ENCODE results near the gene SLC6A11. TPM values are rescaled to one million over a fixed set of nuclear protein-coding genes. Genes with fewer than 3 reads are reported as not detected.

SLC6A11 gene
- total RNA-seq, 2 donors from 2014 or later: not detected

DNA sequence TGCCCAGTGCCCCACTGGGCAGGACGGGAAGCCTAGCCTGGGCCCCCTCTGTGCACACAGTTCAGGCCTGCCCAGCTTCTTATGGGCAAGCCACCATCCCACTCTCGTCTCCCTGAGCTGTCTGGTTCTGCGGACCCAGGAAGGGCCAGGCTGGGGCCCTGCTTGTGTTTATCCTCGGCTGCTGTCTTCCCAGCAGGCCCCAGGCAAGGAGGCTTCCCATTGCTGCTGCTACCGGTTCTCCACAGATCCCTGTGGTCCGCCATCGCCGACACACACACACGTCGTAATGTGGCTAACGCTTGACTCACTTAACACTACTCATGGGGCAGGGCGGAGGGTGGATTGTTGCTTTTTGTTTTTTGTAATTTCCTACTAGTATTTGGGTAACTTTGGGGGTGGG is 124.1 kb downstream of the SLC6A11 start:
- peaks cover 7 to 19% of the 10 kb centered on the region in 2 donors for H3K27me3 Mint-ChIP-seq
- H3K4me3 Mint-ChIP-seq: no peak overlapping the region
- H3K9me3 Mint-ChIP-seq: no peaks in the 10 kb centered on the region
- no peak for DNase-seq (ENCODE audit: low spot score)
- ATAC-seq: no peak
- H3K4me1 Mint-ChIP-seq (ENCODE audit: low read depth in 2 of 2): no peaks in the 10 kb centered on the region
- no peak overlapping the region for H3K27ac Mint-ChIP-seq
- no peaks in the 10 kb centered on the region for H3K36me3 Mint-ChIP-seq

DNA sequence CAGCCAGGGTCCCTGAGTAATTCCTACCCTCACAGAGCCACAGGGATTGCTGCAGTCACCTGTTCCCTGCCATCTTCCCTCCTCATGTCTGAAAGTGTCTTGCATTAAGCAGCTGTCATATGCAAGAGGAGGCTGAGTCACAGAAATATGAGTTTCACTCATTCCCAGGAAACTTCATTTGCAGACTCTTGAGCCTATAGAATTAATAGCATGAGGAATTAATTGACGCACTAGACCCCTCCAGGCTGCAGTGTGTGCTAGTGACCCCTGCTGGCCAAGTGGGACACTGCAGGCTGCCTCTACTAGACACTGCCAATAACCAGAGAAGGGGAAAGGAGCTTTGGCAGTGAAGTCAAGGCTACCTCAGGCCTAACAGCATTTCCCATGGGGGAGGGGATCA is 125.9 kb downstream of the SLC6A11 start:
- Mint-ChIP-seq H3K27me3 (peaks cover 7 to 19% of the 10 kb centered on the region in 2 donors), H3K4me1 (ENCODE audit: low read depth in 2 of 2) (no peaks in the 10 kb centered on the region), H3K9me3 (no peaks in the 10 kb centered on the region), H3K36me3 (no peaks in the 10 kb centered on the region), H3K4me3 (no peak overlapping the region), H3K27ac (no peak overlapping the region)
- DNase-seq (ENCODE audit: low spot score): no peak
- no peak for ATAC-seq

DNA sequence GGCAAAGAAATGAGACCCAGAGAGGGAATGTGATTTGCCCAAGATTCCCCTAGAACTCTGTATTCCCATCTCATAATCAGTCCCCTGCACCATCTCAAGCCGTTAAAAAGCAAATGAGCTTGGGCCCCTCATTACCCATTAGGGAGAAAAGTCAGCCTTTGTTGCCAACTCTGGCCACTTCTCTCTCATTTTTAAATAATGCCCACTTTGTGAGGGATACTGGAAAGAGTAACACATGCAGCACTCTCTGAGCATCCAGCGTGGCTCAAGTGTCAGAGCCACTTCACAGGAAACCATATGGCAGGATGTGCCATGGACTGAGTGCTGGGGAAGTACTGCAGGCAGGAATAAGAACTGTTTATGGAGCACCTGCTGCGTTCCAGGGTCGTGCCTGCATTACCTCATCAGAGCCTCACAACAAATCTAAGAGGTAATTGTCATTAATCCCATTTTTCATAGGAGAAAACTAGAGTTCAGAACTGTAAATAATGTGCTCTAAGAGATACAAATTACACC is 126.7 kb downstream of the SLC6A11 start:
- no peaks in the 10 kb centered on the region for H3K36me3 Mint-ChIP-seq
- no peaks in the 10 kb centered on the region for H3K4me1 Mint-ChIP-seq (ENCODE audit: low read depth in 2 of 2)
- H3K4me3 Mint-ChIP-seq: no peak overlapping the region
- no peaks in the 10 kb centered on the region for H3K9me3 Mint-ChIP-seq
- no peak overlapping the region for H3K27ac Mint-ChIP-seq
- no peak for DNase-seq (ENCODE audit: low spot score)
- no peak for ATAC-seq
- peaks cover 7 to 19% of the 10 kb centered on the region in 2 donors for H3K27me3 Mint-ChIP-seq

- Mint-ChIP-seq H3K4me1 (ENCODE audit: low read depth in 2 of 2) (no peaks in the 10 kb centered on the region), H3K27me3 (peaks cover 6 to 11% of the 10 kb centered on the region in 2 donors), H3K36me3 (no peaks in the 10 kb centered on the region), H3K4me3 (no peak overlapping the region), H3K9me3 (no peaks in the 10 kb centered on the region), H3K27ac (no peak overlapping the region)
- ATAC-seq: no peak
- no peak for DNase-seq (ENCODE audit: low spot score)
Measured at GRCh38 chr3:10944866-10945265, 128.8 kb downstream of the SLC6A11 start.

DNA sequence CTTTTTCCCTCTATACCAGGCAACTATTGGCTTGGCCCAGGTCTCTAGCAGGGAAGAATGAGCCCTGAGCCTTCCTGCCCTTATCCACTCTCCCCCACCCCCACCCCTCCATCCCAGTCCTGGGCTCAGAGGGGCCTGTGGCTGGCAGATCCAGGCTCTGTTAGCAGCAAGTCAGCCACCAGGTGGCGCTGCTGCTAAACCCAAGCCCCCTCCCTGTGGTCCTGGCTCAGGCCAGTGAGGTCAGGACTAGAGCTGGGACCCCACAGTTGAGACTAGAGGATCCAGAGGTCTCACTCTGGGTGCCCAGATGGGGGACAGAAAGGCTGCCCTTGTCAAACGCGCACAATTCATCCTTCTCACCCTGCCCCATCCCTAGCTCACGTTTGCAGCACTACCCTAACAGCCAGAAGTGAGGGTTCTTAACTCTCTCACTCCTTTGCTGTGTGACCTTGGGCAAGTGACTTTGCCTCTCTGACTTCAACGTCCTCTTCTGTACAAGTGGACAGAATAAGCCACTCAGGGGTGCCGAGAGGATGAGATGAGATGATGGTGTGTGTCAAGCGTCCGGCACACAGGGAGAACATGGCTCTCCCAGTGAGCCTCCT is 129.8 kb downstream of the SLC6A11 start:
- DNase-seq (ENCODE audit: low spot score): no peak
- H3K4me3 Mint-ChIP-seq: no peak overlapping the region
- no peaks in the 10 kb centered on the region for H3K4me1 Mint-ChIP-seq (ENCODE audit: low read depth in 2 of 2)

GRCh38 chr3:10946526-10946925 is 130.5 kb downstream of the SLC6A11 start:
- Mint-ChIP-seq H3K36me3 (no peaks in the 10 kb centered on the region), H3K4me3 (no peak overlapping the region), H3K27ac (no peak overlapping the region), H3K4me1 (ENCODE audit: low read depth in 2 of 2) (no peaks in the 10 kb centered on the region), H3K9me3 (no peaks in the 10 kb centered on the region), H3K27me3 (peaks cover 9% of the 10 kb centered on the region in 2 donors)
- DNase-seq (ENCODE audit: low spot score) (no peak), ATAC-seq (no peak)

More for the DNA sequence above, 129.8 kb downstream of the SLC6A11 start:
- peak; percentile 50 to 64 for ATAC-seq
- no peak overlapping the region for H3K27ac Mint-ChIP-seq
- H3K36me3 Mint-ChIP-seq: no peaks in the 10 kb centered on the region
- peaks cover 6 to 9% of the 10 kb centered on the region in 2 donors for H3K27me3 Mint-ChIP-seq
- no peaks in the 10 kb centered on the region for H3K9me3 Mint-ChIP-seq

DNA sequence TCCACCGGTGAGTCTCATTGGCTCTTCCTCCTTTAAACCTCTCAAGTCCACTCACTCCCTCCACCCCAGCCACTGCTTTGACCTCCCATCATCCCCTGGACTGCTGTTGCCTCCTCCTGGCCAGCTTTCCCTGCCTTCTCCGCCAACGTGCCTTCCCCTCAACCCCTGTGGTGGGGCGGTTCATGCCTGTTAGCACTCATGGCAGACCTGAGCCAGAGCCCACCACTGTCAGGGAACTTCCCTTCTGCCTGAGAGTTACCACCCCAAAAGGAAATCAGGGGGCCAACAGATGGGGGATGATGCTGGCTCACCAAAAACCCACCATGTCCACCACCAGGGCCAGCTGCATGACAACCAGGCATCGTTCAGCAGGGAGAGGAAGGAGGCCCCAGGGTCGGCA is 132.3 kb downstream of the SLC6A11 start:
- Mint-ChIP-seq H3K9me3 (no peaks in the 10 kb centered on the region), H3K4me1 (ENCODE audit: low read depth in 2 of 2) (no peaks in the 10 kb centered on the region), H3K4me3 (no peak overlapping the region), H3K36me3 (no peaks in the 10 kb centered on the region), H3K27ac (no peak overlapping the region), H3K27me3 (peaks cover 9 to 12% of the 10 kb centered on the region in 2 donors)
- DNase-seq (ENCODE audit: low spot score) (no peak), ATAC-seq (no peak)

- H3K4me3 Mint-ChIP-seq: no peak overlapping the region
- peaks cover 3 to 12% of the 10 kb centered on the region in 2 donors for H3K27me3 Mint-ChIP-seq
- no peaks in the 10 kb centered on the region for H3K36me3 Mint-ChIP-seq
- ATAC-seq (no peak), DNase-seq (ENCODE audit: low spot score) (no peak)
- no peak overlapping the region for H3K27ac Mint-ChIP-seq
- H3K9me3 Mint-ChIP-seq: no peaks in the 10 kb centered on the region
- H3K4me1 Mint-ChIP-seq (ENCODE audit: low read depth in 2 of 2): no peaks in the 10 kb centered on the region
Measured at GRCh38 chr3:10949197-10949596, 133.2 kb downstream of the SLC6A11 start.

DNA sequence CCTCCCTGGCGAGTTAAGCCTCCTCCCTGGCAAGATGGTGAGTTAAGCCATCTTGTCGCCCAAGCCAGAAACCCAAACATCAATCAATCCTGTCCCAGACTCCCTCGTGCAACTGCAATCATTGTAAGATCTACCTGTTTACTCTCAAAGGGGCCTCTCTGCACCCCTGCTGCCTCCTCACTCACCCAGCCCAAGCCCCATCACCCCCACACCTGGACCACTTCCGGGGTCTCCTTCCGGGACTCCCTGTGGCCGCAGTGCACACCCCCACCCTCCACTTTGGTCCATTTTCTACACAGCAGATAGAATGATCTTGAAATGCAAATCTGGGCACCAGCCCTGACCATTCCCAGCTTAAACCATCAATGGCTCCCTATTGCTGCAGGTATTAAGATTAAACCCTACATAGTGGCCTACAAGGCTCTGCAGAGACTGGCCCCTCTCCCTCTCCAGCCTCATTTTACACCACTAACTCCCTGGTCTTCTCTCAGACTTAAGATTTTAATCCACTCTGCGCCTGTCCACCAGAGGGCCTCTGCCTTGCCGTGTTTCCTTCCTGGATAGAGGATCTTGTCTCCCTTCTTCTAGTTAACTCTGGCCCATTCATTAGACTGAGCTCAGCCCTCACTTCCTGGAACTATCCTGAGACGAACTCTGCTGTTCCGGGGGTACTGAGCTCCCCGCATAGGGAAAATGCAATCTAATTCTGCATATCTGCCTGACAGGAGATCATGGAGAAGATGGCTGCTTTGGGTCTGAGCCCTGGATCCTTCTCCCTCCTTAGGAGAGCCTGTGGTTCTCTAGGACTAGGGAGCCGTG is 134.7 kb downstream of the SLC6A11 start:
- ATAC-seq: no peak
- H3K27ac Mint-ChIP-seq: no peak overlapping the region
- H3K4me1 Mint-ChIP-seq (ENCODE audit: low read depth in 2 of 2): no peaks in the 10 kb centered on the region
- DNase-seq (ENCODE audit: low spot score): no peak
- no peaks in the 10 kb centered on the region for H3K9me3 Mint-ChIP-seq
- no peaks in the 10 kb centered on the region for H3K36me3 Mint-ChIP-seq
- no peak overlapping the region for H3K4me3 Mint-ChIP-seq
- peaks cover 0 to 12% of the 10 kb centered on the region in 2 donors for H3K27me3 Mint-ChIP-seq

- no peaks in the 10 kb centered on the region for H3K9me3 Mint-ChIP-seq
- DNase-seq (ENCODE audit: low spot score) (no peak), ATAC-seq (no peak)
- H3K4me1 Mint-ChIP-seq (ENCODE audit: low read depth in 2 of 2): no peaks in the 10 kb centered on the region
- no peaks in the 10 kb centered on the region for H3K36me3 Mint-ChIP-seq
- peaks cover 0 to 12% of the 10 kb centered on the region in 2 donors for H3K27me3 Mint-ChIP-seq
- no peak overlapping the region for H3K27ac Mint-ChIP-seq
- H3K4me3 Mint-ChIP-seq: no peak overlapping the region
Measured at GRCh38 chr3:10951295-10951926, 135.4 kb downstream of the SLC6A11 start.

DNA sequence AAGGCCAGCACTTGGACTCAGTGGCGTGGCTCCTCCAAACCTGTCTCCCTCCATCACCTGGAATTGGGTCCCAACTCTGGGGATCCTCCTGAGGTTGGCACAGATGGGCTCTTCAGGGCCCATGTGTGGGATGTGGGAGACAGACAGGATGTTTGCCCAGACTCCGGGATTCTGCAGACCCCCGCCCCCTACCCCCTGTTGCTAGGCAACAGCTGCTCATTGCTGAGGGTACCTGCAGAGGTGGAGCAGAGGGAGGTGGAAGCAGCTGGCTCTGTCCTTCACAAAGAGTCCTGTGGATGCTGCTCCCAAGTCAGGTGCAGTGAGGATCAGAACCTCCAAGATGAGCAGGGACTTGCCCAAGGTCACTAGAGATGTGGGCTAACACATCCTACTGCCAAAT is 136.5 kb downstream of the SLC6A11 start:
- no peaks in the 10 kb centered on the region for H3K36me3 Mint-ChIP-seq
- no peaks in the 10 kb centered on the region for H3K9me3 Mint-ChIP-seq
- no peak for DNase-seq (ENCODE audit: low spot score)
- peaks cover 0 to 12% of the 10 kb centered on the region in 2 donors for H3K27me3 Mint-ChIP-seq
- no peak for ATAC-seq
- H3K27ac Mint-ChIP-seq: no peak overlapping the region
- H3K4me1 Mint-ChIP-seq (ENCODE audit: low read depth in 2 of 2): no peaks in the 10 kb centered on the region
- H3K4me3 Mint-ChIP-seq: no peak overlapping the region

GRCh38 chr3:10954740-10955139 is 138.7 kb downstream of the SLC6A11 start:
- Mint-ChIP-seq H3K9me3 (no peaks in the 10 kb centered on the region), H3K27me3 (peaks cover 0 to 9% of the 10 kb centered on the region in 2 donors), H3K4me1 (ENCODE audit: low read depth in 2 of 2) (no peaks in the 10 kb centered on the region), H3K4me3 (no peak overlapping the region), H3K36me3 (no peaks in the 10 kb centered on the region), H3K27ac (no peak overlapping the region)
- no peak for DNase-seq (ENCODE audit: low spot score)
- no peak for ATAC-seq

DNA sequence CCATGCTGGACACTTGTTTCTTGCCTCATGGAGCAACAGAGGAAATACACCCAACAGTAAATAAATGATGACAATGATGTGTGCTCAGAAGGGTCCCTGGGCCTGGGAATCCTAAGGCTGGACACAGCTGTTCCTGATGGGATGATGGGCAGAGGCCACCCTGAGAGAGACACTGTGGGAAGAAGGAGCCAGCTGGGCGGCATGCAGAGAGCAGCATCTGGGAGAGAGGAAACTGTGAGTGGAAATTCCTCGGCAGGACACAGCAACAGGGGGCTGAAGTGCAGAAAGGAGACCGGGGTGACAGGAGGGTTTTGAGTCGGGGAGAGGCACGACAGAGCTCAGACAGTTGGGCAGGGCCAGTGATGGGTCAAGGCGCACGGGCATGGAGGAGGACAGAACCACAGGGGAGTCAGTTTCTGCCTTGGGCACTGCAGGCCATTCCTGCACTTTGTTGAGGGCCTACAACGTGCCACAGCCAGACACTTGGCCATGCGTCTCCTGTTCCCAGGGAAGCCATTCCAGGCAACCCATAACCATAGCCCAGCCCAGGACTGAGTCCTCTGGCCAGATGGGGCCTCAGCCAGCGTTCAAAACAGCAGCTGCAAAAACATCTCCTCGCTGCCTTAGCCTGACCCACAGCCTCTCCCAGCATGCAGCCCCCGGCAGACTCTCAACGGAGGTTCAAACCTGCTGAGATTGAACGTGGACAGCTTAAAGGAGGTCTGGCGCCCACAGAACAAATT is 139.9 kb downstream of the SLC6A11 start:
- H3K4me1 Mint-ChIP-seq (ENCODE audit: low read depth in 2 of 2): peaks cover 0 to 3% of the 10 kb centered on the region in 2 donors
- ATAC-seq (no peak), DNase-seq (ENCODE audit: low spot score) (no peak)
- no peaks in the 10 kb centered on the region for H3K9me3 Mint-ChIP-seq
- peaks cover 0 to 11% of the 10 kb centered on the region in 2 donors for H3K27me3 Mint-ChIP-seq
- H3K36me3 Mint-ChIP-seq: no peaks in the 10 kb centered on the region
- no peak overlapping the region for H3K4me3 Mint-ChIP-seq
- H3K27ac Mint-ChIP-seq: no peak overlapping the region

Data from natural killer cell treated with Interleukin-12 subunit alpha and Interleukin-12 subunit beta and Interleukin-15 and Interleukin-18, amount 100 ng/mL, for 72 hours (primary cell).